Upper lobe of left lung (tissue), 6 donors: ENCODE measurements around the gene SPOCK1. TPM values are rescaled to one million over a fixed set of nuclear protein-coding genes. Genes with fewer than 3 reads are reported as not detected.

Experiments used
- ATAC-seq, 2 donors: fragments of 200-7000 bp; cut with Tn5 transposase; one replicate each; pipeline ENCODE4 v1.9.1; 2022; ENCODE audit warnings: mild to moderate bottlenecking in 2 of 2, moderate library complexity in 2 of 2; ENCODE audit not compliant: low FRiP score in 2 of 2
- DNase-seq, 2 donors: peaks; one replicate each; pipeline ENCODE4 v3.0.0-alpha.2; 2019 to 2020
- H3K27ac ChIP-seq, 4 donors: fragments of 200-600 bp; sonication (generic); one replicate each; pipeline ENCODE4 v1.5.1; 2016 to 2019
- H3K27me3 ChIP-seq, 4 donors: fragments of 200-600 bp; sonication (generic); one replicate each; pipeline ENCODE4 v1.5.1; 2017 to 2019
- H3K36me3 ChIP-seq, 4 donors: fragments of 200-600 bp; sonication (generic); one replicate each; pipeline ENCODE4 v1.5.1; 2016 to 2019
- H3K4me1 ChIP-seq, 4 donors: fragments of 200-600 bp; sonication (generic); one replicate each; pipeline ENCODE4 v1.5.1; 2018 to 2019
- H3K4me3 ChIP-seq, 4 donors: fragments of 200-600 bp; sonication (generic); one replicate each; pipeline ENCODE4 v1.5.1; 2017 to 2019; ENCODE audit warnings: mild to moderate bottlenecking in 2 of 4, moderate library complexity in 1 of 4
- H3K9me3 ChIP-seq, 4 donors: fragments of 200-600 bp; sonication (generic); one replicate each; pipeline ENCODE4 v1.5.1; 2018 to 2019
- CTCF ChIP-seq, 6 experiments: fragments of 450-650 bp in 4 of 6; fragments of 200-600 bp in 2 of 6; sonication (generic) in 2 of 6; IDR thresholded peaks; one replicate each; pipeline ENCODE4 v1.5.1; 2016 to 2019; ENCODE audit warnings: antibody characterized with exemption in 6 of 6
- EP300 ChIP-seq, 4 donors: sonication (generic); formaldehyde crosslinking; IDR thresholded peaks; one replicate each; pipeline ENCODE4 v1.5.1; 2017; ENCODE audit warnings: antibody characterized with exemption in 4 of 4, control low read depth in 2 of 4
- POLR2A ChIP-seq, 4 donors: fragments of 450-650 bp; IDR thresholded peaks; one replicate each; pipeline ENCODE4 v1.5.1; 2016 to 2017; ENCODE audit warnings: antibody characterized with exemption in 4 of 4, mild to moderate bottlenecking in 2 of 4
- POLR2AphosphoS5 ChIP-seq, 2 donors: sonication (generic); formaldehyde crosslinking; IDR thresholded peaks; one replicate each; pipeline ENCODE4 v1.5.1; 2017; ENCODE audit warnings: antibody characterized with exemption in 2 of 2
- WGBS, 2 donors: methylation state at CpG; one replicate each; pipeline ENCODE4 v1.1.5; 2017 to 2018; 5-methylcytosine and 5-hydroxymethylcytosine counted together
- total RNA-seq, 6 donors: library from RNA; depleted of rRNA in 4 of 6; stranded (reverse); fragments of >200 nt in 4 of 6; gene quantifications; one replicate each; pipeline versions ENCODE4 v1.1.0 to v1.2.1, GENCODE V29; 2016 to 2021
- donor health status: DM: no; HTN: no; CAD: no; lungs with moderate emphysema.
- donor health status: DM: no; HTN: yes; CAD: no; lungs with severe emphysema.

Gene SPOCK1
- total RNA-seq, 6 donors from 2014 or later = 0.33 to 16.6 (median 2.0) TPM; not detected in 1

GRCh38 chr5:137126829-137127228 is 372.3 kb downstream of the SPOCK1 start:
- Histone ChIP-seq H3K9me3 (peaks cover 0 to 3% (median 0%) of the 10 kb centered on the region in 4 donors), H3K4me3 (no peak overlapping the region), H3K27ac (no peak overlapping the region), H3K36me3 (no peaks in the 10 kb centered on the region), H3K4me1 (no peaks in the 10 kb centered on the region), H3K27me3 (no peaks in the 10 kb centered on the region)
- no peak for DNase-seq
- TF ChIP-seq CTCF (IDR thresholded peaks at IDR 0.05) (no peak), EP300 (IDR thresholded peaks at IDR 0.05) (no peak)
- ATAC-seq = no peak
- 79 to 92% methylated on average over 1 of the region's 1 CpG for WGBS, 2 donors

GRCh38 chr5:137122558-137122957 is 376.6 kb downstream of the SPOCK1 start:
- H3K4me1 ChIP-seq = no peaks in the 10 kb centered on the region
- no peaks in the 10 kb centered on the region for H3K9me3 ChIP-seq
- H3K4me3 ChIP-seq = no peak overlapping the region
- ATAC-seq = no peak
- H3K36me3 ChIP-seq = no peaks in the 10 kb centered on the region
- H3K27ac ChIP-seq = no peak overlapping the region
- H3K27me3 ChIP-seq = no peaks in the 10 kb centered on the region
- 52 to 59% methylated on average over 2 of the region's 2 CpGs for WGBS, 2 donors
- TF ChIP-seq POLR2AphosphoS5 (IDR thresholded peaks at IDR 0.05) (no peak), EP300 (IDR thresholded peaks at IDR 0.05) (no peak), POLR2A (IDR thresholded peaks at IDR 0.05) (no peak), CTCF (IDR thresholded peaks at IDR 0.05) (no peak)
- no peak for DNase-seq

- H3K27ac ChIP-seq = no peak overlapping the region
- 38 to 55% methylated on average over 3 of the region's 3 CpGs for WGBS, 2 donors
- no peak for DNase-seq
- no peaks in the 10 kb centered on the region for H3K9me3 ChIP-seq
- no peaks in the 10 kb centered on the region for H3K27me3 ChIP-seq
- ATAC-seq = no peak
- no peak overlapping the region for H3K4me3 ChIP-seq
- H3K4me1 ChIP-seq = no peaks in the 10 kb centered on the region
- no peak for TF ChIP-seq EP300 (IDR thresholded peaks at IDR 0.05)
- H3K36me3 ChIP-seq = no peaks in the 10 kb centered on the region
These were observed 377.1 kb downstream of the SPOCK1 start for GRCh38 chr5:137122075-137122474.

GRCh38 chr5:137119321-137119720 is 379.8 kb downstream of the SPOCK1 start:
- no peaks in the 10 kb centered on the region for H3K36me3 ChIP-seq
- H3K9me3 ChIP-seq = no peaks in the 10 kb centered on the region
- no peak overlapping the region for H3K27ac ChIP-seq
- no peaks in the 10 kb centered on the region for H3K4me1 ChIP-seq
- no peak overlapping the region for H3K4me3 ChIP-seq
- no peak for TF ChIP-seq CTCF (IDR thresholded peaks at IDR 0.05)
- no peak for TF ChIP-seq POLR2A (IDR thresholded peaks at IDR 0.05)
- DNase-seq (no peak), ATAC-seq (no peak)
- no peaks in the 10 kb centered on the region for H3K27me3 ChIP-seq
- 64 to 75% methylated on average over 6 of the region's 6 CpGs for WGBS, 2 donors

- Histone ChIP-seq H3K27me3 (no peaks in the 10 kb centered on the region), H3K36me3 (no peaks in the 10 kb centered on the region), H3K4me3 (no peak overlapping the region), H3K4me1 (no peaks in the 10 kb centered on the region), H3K9me3 (no peaks in the 10 kb centered on the region), H3K27ac (no peak overlapping the region)
- DNase-seq (no peak), ATAC-seq (no peak)
- TF ChIP-seq CTCF (IDR thresholded peaks at IDR 0.05) (no peak), POLR2A (IDR thresholded peaks at IDR 0.05) (no peak), EP300 (IDR thresholded peaks at IDR 0.05) (no peak), POLR2AphosphoS5 (IDR thresholded peaks at IDR 0.05) (no peak)
- 70 to 71% methylated on average over 5 of the region's 5 CpGs for WGBS, 2 donors
These were observed 380.5 kb downstream of the SPOCK1 start for GRCh38 chr5:137118629-137119028.
